Measurements from ENCODE around the gene RAB9A.

GRCh38 chrX:13684361-13684760, 4.6 kb upstream of the RAB9A start:
- TF ChIP-seq EZH2 (IDR thresholded peaks at IDR 0.05; ENCODE audit: low read length, unreplicated experiment) (no peak), CTCF (conservative IDR thresholded peaks at IDR 0.05; ENCODE audit: low read depth, low read length) (no peak), EZH2phosphoT487 (IDR thresholded peaks at IDR 0.05; ENCODE audit: borderline replicate concordance, low read length) (no peak)

Measured in PC-3 (cell line).